HEK293T (cell line): ENCODE results near the gene PROZ.

Experiments used
- CTCF ChIA-PET: fragments of 350-600 bp; formaldehyde crosslinking; extraction: SDS; loops from one replicate; lab custom pipeline; 2021; ENCODE audit warnings: antibody characterized with exemption, inconsistent platforms; lab: Yijun Ruan, JAX
- POLR2A ChIA-PET: fragments of 350-600 bp; formaldehyde crosslinking; extraction: SDS; loops from one replicate; lab custom pipeline; 2020; ENCODE audit warnings: antibody characterized with exemption, inconsistent platforms; lab: Yijun Ruan, JAX
- DNase-seq: peaks from one replicate; pipeline ENCODE4 v3.0.0; 2012; ENCODE audit warnings: mixed read lengths; ENCODE audit errors: extremely low spot score
- ARNT ChIP-seq: fragments of 450-650 bp; IDR thresholded peaks from 2 replicates; pipeline ENCODE4 v1.6.1; 2017; ENCODE audit warnings: mild to moderate bottlenecking
- BHLHE40 ChIP-seq: fragments of 450-650 bp; IDR thresholded peaks from 2 replicates; pipeline ENCODE4 v1.6.1; 2016; ENCODE audit warnings: mild to moderate bottlenecking, moderate library complexity, borderline replicate concordance
- CTBP1 ChIP-seq: fragments of 450-650 bp; IDR thresholded peaks from 2 replicates; pipeline ENCODE4 v1.6.1; 2016; ENCODE audit warnings: borderline replicate concordance
- ELF4 ChIP-seq: fragments of 450-650 bp; IDR thresholded peaks from 2 replicates; pipeline ENCODE4 v1.6.1; 2017; ENCODE audit warnings: antibody characterized with exemption
- FOXA1 ChIP-seq: fragments of 450-650 bp; IDR thresholded peaks from 2 replicates; pipeline ENCODE4 v1.6.1; 2016; ENCODE audit warnings: mild to moderate bottlenecking
- FOXK2 ChIP-seq: fragments of 450-650 bp; IDR thresholded peaks from 2 replicates; pipeline ENCODE4 v1.6.1; 2016; ENCODE audit warnings: mild to moderate bottlenecking
- FOXM1 ChIP-seq: fragments of 450-650 bp; IDR thresholded peaks from 2 replicates; pipeline ENCODE4 v1.6.1; 2017; ENCODE audit warnings: mild to moderate bottlenecking, borderline replicate concordance
- HDGF ChIP-seq: fragments of 450-650 bp; IDR thresholded peaks from 2 replicates; pipeline ENCODE4 v1.6.1; 2017; ENCODE audit warnings: antibody characterized with exemption, borderline replicate concordance
- L3MBTL2 ChIP-seq: fragments of 450-650 bp; conservative IDR thresholded peaks from 2 replicates; pipeline ENCODE4 v1.6.1; 2016; ENCODE audit warnings: mild to moderate bottlenecking
- LEF1 ChIP-seq: fragments of 450-650 bp; IDR thresholded peaks from 2 replicates; pipeline ENCODE4 v1.6.1; 2017; ENCODE audit warnings: mild to moderate bottlenecking, borderline replicate concordance
- NFRKB ChIP-seq: fragments of 450-650 bp; IDR thresholded peaks from 2 replicates; pipeline ENCODE4 v1.6.1; 2016; ENCODE audit warnings: mild to moderate bottlenecking, moderate library complexity
- PKNOX1 ChIP-seq: fragments of 450-650 bp; IDR thresholded peaks from 2 replicates; pipeline ENCODE4 v1.6.1; 2016
- SP1 ChIP-seq: fragments of 450-650 bp; IDR thresholded peaks from 2 replicates; pipeline ENCODE4 v1.6.1; 2017
- SUZ12 ChIP-seq: fragments of 450-650 bp; IDR thresholded peaks from 2 replicates; pipeline ENCODE4 v1.6.1; 2016; ENCODE audit warnings: mild to moderate bottlenecking
- TARDBP ChIP-seq: fragments of 450-650 bp; IDR thresholded peaks from 2 replicates; pipeline ENCODE4 v1.6.1; 2016
- ZNF384 ChIP-seq: fragments of 450-650 bp; IDR thresholded peaks from 2 replicates; pipeline ENCODE4 v1.6.1; 2016

The PROZ gene

GRCh38 chr13:113144255-113144629 lies 14.2 kb upstream of the PROZ start:
- CTCF ChIA-PET = no interaction called here
- POLR2A ChIA-PET = no interaction called here
- no peak for DNase-seq
- TF ChIP-seq FOXA1 = no peak
- TF ChIP-seq LEF1 = no peak
- TF ChIP-seq SP1 = no peak
- no peak for TF ChIP-seq HDGF
- no peak for TF ChIP-seq FOXK2
- TF ChIP-seq PKNOX1 = no peak
- TF ChIP-seq BHLHE40 = no peak
- TF ChIP-seq CTBP1 = no peak
- no peak for TF ChIP-seq ZNF384
- TF ChIP-seq L3MBTL2 = no peak

GRCh38 chr13:113145496-113145895 lies 13.0 kb upstream of the PROZ start:
- DNase-seq = no peak
- CTCF ChIA-PET = no interaction called here
- TF ChIP-seq NFRKB (no peak), ARNT (no peak), ELF4 (no peak), ZNF384 (no peak), FOXK2 (no peak), FOXA1 (no peak), TARDBP (no peak), PKNOX1 (no peak), LEF1 (no peak), FOXM1 (no peak), L3MBTL2 (no peak), SP1 (no peak), HDGF (no peak), BHLHE40 (no peak), CTBP1 (no peak), SUZ12 (no peak)
- POLR2A ChIA-PET = no interaction called here

GRCh38 chr13:113145911-113146598 lies 12.4 kb upstream of the PROZ start:
- POLR2A ChIA-PET = no interaction called here
- TF ChIP-seq L3MBTL2 = no peak
- TF ChIP-seq FOXA1 = no peak

GRCh38 chr13:113146750-113147149 lies 11.7 kb upstream of the PROZ start:
- POLR2A ChIA-PET = no interaction called here
- TF ChIP-seq NFRKB (no peak), L3MBTL2 (no peak), CTBP1 (no peak), FOXA1 (no peak), BHLHE40 (no peak), LEF1 (no peak)
- CTCF ChIA-PET = no interaction called here
- no peak for DNase-seq

More at GRCh38 chr13:113145911-113146598, 12.4 kb upstream of the PROZ start:
- CTCF ChIA-PET = no interaction called here
- DNase-seq = no peak

- ChIA-PET CTCF (no interaction called here), POLR2A (no interaction called here)
- TF ChIP-seq SP1 = no peak
- no peak for TF ChIP-seq CTBP1
- no peak for TF ChIP-seq LEF1
- no peak for TF ChIP-seq BHLHE40
- no peak for TF ChIP-seq ARNT
- TF ChIP-seq NFRKB = no peak
- no peak for TF ChIP-seq TARDBP
- TF ChIP-seq FOXK2 = no peak
- TF ChIP-seq L3MBTL2 = no peak
- no peak for TF ChIP-seq ZNF384
- no peak for TF ChIP-seq PKNOX1
- no peak for TF ChIP-seq FOXM1
- TF ChIP-seq ELF4 = no peak
- no peak for TF ChIP-seq SUZ12
- DNase-seq = no peak
These were observed 11.2 kb upstream of the PROZ start for GRCh38 chr13:113147206-113147605.

- POLR2A ChIA-PET = no interaction called here
- DNase-seq = no peak
- CTCF ChIA-PET = no interaction called here
- no peak for TF ChIP-seq SUZ12
- no peak for TF ChIP-seq ARNT
- TF ChIP-seq CTBP1 = no peak
- no peak for TF ChIP-seq PKNOX1
- no peak for TF ChIP-seq L3MBTL2
- TF ChIP-seq ZNF384 = no peak
- TF ChIP-seq HDGF = no peak
- TF ChIP-seq FOXK2 = no peak
- no peak for TF ChIP-seq FOXM1
- no peak for TF ChIP-seq LEF1
- no peak for TF ChIP-seq FOXA1
- no peak for TF ChIP-seq BHLHE40
- no peak for TF ChIP-seq SP1
- no peak for TF ChIP-seq TARDBP
These were observed 10.0 kb upstream of the PROZ start for GRCh38 chr13:113148407-113148806.
